ENCODE data around the gene DAB2.

DAB2 gene

GRCh38 chr5:39469777-39470415, 45.1 kb upstream of the DAB2 start (continued):
- TF ChIP-seq ZNF544 (tag by site-specific recombination; IDR thresholded peaks at IDR 0.05), result no peak
- TF ChIP-seq HIC1 (tag by site-specific recombination; IDR thresholded peaks at IDR 0.05), result no peak
- TF ChIP-seq KLF8 (tag by site-specific recombination; IDR thresholded peaks at IDR 0.05), result no peak

GRCh38 chr5:39469176-39469575, 44.4 kb upstream of the DAB2 start:
- CTCF ChIA-PET, result no interaction called here
- H3K9me3 ChIP-seq (ENCODE audit: control insufficient read depth, insufficient read depth, low read depth, low read length), result no peaks in the 10 kb centered on the region
- no peak overlapping the region for H3K27ac ChIP-seq (ENCODE audit: extremely low read depth, low read depth, low read length)
- H3K4me1 ChIP-seq (ENCODE audit: control insufficient read depth, insufficient read depth, low read length), result no peaks in the 10 kb centered on the region
- POLR2A ChIA-PET, result no interaction called here
- TF ChIP-seq KLF7 (tag by site-specific recombination; IDR thresholded peaks at IDR 0.05; ENCODE audit: borderline replicate concordance), result no peak
- no peak for TF ChIP-seq ZNF311 (tag by site-specific recombination; IDR thresholded peaks at IDR 0.05; ENCODE audit: borderline replicate concordance)
- TF ChIP-seq ZNF555 (tag by site-specific recombination; conservative IDR thresholded peaks at IDR 0.05), result no peak
- TF ChIP-seq ZNF561 (tag by site-specific recombination; IDR thresholded peaks at IDR 0.05; ENCODE audit: borderline replicate concordance), result no peak
- TF ChIP-seq ZNF174 (tag by site-specific recombination; IDR thresholded peaks at IDR 0.05), result no peak
- TF ChIP-seq ZNF513 (tag by site-specific recombination; IDR thresholded peaks at IDR 0.05), result no peak
- no peak for TF ChIP-seq ZNF514 (tag by site-specific recombination; IDR thresholded peaks at IDR 0.05)
- no peak for TF ChIP-seq ZBTB1 (tag by site-specific recombination; IDR thresholded peaks at IDR 0.05)
- TF ChIP-seq ZIC2 (tag by site-specific recombination; IDR thresholded peaks at IDR 0.05), result no peak
- TF ChIP-seq ZNF610 (tag by site-specific recombination; IDR thresholded peaks at IDR 0.05; ENCODE audit: borderline replicate concordance), result no peak
- TF ChIP-seq ZNF184 (tag by site-specific recombination; IDR thresholded peaks at IDR 0.05), result no peak
- TF ChIP-seq ZNF768 (tag by site-specific recombination; IDR thresholded peaks at IDR 0.05), result no peak
- no peak for TF ChIP-seq KLF1 (tag by site-specific recombination; IDR thresholded peaks at IDR 0.05)
- TF ChIP-seq ZNF157 (tag by site-specific recombination; IDR thresholded peaks at IDR 0.05), result no peak
- no peak for TF ChIP-seq ZNF701 (tag by site-specific recombination; IDR thresholded peaks at IDR 0.05)
- no peaks in the 10 kb centered on the region for H3K36me3 ChIP-seq (ENCODE audit: control insufficient read depth in 2 of 2, insufficient read depth in 1 of 2, low read length in 2 of 2)
- H3K4me3 ChIP-seq (ENCODE audit: low read depth, low read length), result no peak overlapping the region

GRCh38 chr5:39466846-39467245, 42.1 kb upstream of the DAB2 start:
- H3K36me3 ChIP-seq (ENCODE audit: control insufficient read depth in 2 of 2, insufficient read depth in 1 of 2, low read length in 2 of 2), result no peaks in the 10 kb centered on the region
- no peaks in the 10 kb centered on the region for H3K4me1 ChIP-seq (ENCODE audit: control insufficient read depth, insufficient read depth, low read length)
- POLR2A ChIA-PET, result no interaction called here
- no peak overlapping the region for H3K4me3 ChIP-seq (ENCODE audit: low read depth, low read length)
- no peak overlapping the region for H3K27ac ChIP-seq (ENCODE audit: extremely low read depth, low read depth, low read length)
- CTCF ChIA-PET, result no interaction called here
- no peak for TF ChIP-seq YY1 (tag by site-specific recombination; IDR thresholded peaks at IDR 0.05)
- no peak for TF ChIP-seq ZNF24 (tag by site-specific recombination; IDR thresholded peaks at IDR 0.05)
- no peak for TF ChIP-seq ZNF600 (tag by site-specific recombination; IDR thresholded peaks at IDR 0.05)
- TF ChIP-seq ZBTB21 (tag by site-specific recombination; IDR thresholded peaks at IDR 0.05), result no peak
- no peak for TF ChIP-seq ZNF768 (tag by site-specific recombination; IDR thresholded peaks at IDR 0.05)
- no peak for TF ChIP-seq WT1 (tag by site-specific recombination; IDR thresholded peaks at IDR 0.05)
- TF ChIP-seq ZNF155 (tag by site-specific recombination; IDR thresholded peaks at IDR 0.05), result no peak
- H3K9me3 ChIP-seq (ENCODE audit: control insufficient read depth, insufficient read depth, low read depth, low read length), result no peaks in the 10 kb centered on the region

Measured in HEK293 (cell line).